NCI-H82 treated with DMSO at 0.1 percent for 48 hours (cell line): Measurements from ENCODE around the gene CERS5.
A peak's percentile ranks its signal among the peaks of the same experiment; 100 is the strongest.
"Not testable (repeated sequence)": the region's sequence is repeated elsewhere in the genome, so short reads cannot be mapped to it uniquely, and the experiment has no call there.

ENCODE experiments used
- DNase-seq: peaks from one replicate; lab custom pipeline; 2025; ENCODE audit not compliant: unreplicated experiment; lab: John Stamatoyannopoulos, UW

The CERS5 gene

GRCh38 chr12:50104417-50105366 lies 62.5 kb downstream of the CERS5 start:
- DNase-seq = no peak

- DNase-seq = no peak
Observed at GRCh38 chr12:50103767-50104321, 63.3 kb downstream of the CERS5 start, which contains the start of gene GPD1. Gene GPD1, plus strand, starts transcription at chr12:50104008. Its CDS starts 43 bp downstream, at chr12:50104051.

- DNase-seq = no peak
Observed at GRCh38 chr12:50103351-50103750, 63.8 kb downstream of the CERS5 start.

GRCh38 chr12:50102646-50103309 lies 64.4 kb downstream of the CERS5 start:
- DNase-seq = no peak

- DNase-seq = no peak
Observed at GRCh38 chr12:50102131-50102531, 65.0 kb downstream of the CERS5 start.

GRCh38 chr12:50101663-50102062 lies 65.5 kb downstream of the CERS5 start:
- peak; percentile 30 for DNase-seq

- no peak for DNase-seq
Observed at GRCh38 chr12:50100561-50100960, 66.6 kb downstream of the CERS5 start.

GRCh38 chr12:50099302-50100008 lies 67.7 kb downstream of the CERS5 start:
- no peak for DNase-seq

- DNase-seq = no peak
Observed at GRCh38 chr12:50097952-50098351, 69.2 kb downstream of the CERS5 start.

- DNase-seq = no peak
Observed at GRCh38 chr12:50090391-50090790, 76.8 kb downstream of the CERS5 start.

- no peak for DNase-seq
Observed at GRCh38 chr12:50089730-50090129, 77.4 kb downstream of the CERS5 start.

- peak; percentile 44 for DNase-seq
Observed at GRCh38 chr12:50088577-50089335, 78.4 kb downstream of the CERS5 start.

- DNase-seq = no peak
Observed at GRCh38 chr12:50087995-50088394, 79.2 kb downstream of the CERS5 start.

- DNase-seq = no peak
Observed at GRCh38 chr12:50087151-50087550, 80.0 kb downstream of the CERS5 start.

- no peak for DNase-seq
Observed at GRCh38 chr12:50086148-50086547, 81.0 kb downstream of the CERS5 start.

GRCh38 chr12:50085615-50086072 lies 81.5 kb downstream of the CERS5 start:
- peak; percentile 48 for DNase-seq

- DNase-seq = peak; percentile 91
Observed at GRCh38 chr12:50084775-50085614, 82.2 kb downstream of the CERS5 start, which contains the start of gene SMARCD1. Gene SMARCD1, plus strand, starts transcription at chr12:50085342. Its CDS starts 28 bp downstream, at chr12:50085370.

GRCh38 chr12:50084409-50084774 lies 82.8 kb downstream of the CERS5 start:
- not testable (repeated sequence) for DNase-seq

GRCh38 chr12:50083301-50083700 lies 83.9 kb downstream of the CERS5 start:
- DNase-seq = no peak
